ENCODE results near the gene LYPD8.

The LYPD8 gene

DNA sequence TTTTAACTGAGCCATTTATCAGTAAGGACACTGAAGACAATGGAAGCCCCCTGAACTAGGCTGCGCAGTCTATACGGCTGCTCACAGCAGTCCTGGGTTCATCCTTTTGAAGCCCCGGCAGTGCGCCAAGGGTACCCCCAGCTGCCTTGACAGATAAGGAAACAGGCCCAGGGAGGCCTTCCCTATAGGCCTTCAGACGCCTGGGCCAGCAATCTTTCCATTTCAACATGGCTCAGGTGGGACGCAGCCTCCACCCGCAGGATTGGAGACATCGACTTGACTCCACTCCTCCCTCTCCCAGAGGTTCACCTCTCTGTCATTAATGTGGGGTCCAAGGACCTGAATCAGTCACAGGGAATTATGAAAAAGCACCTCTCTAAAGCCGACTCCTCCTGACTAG lies 2.8 kb upstream of the LYPD8 start:
- no peaks in the 10 kb centered on the region for H3K4me1 ChIP-seq (ENCODE audit: low read depth, poor library complexity, severe bottlenecking)
- no peaks in the 10 kb centered on the region for H3K36me3 ChIP-seq (ENCODE audit: insufficient read depth)
- no peak overlapping the region for H3K4me3 ChIP-seq (IDR thresholded peaks at IDR 0.05; ENCODE audit: insufficient read depth, low read depth, low read length)
- no peak overlapping the region for H2AFZ ChIP-seq (ENCODE audit: low read depth)
- H3K27ac ChIP-seq: no peak overlapping the region
- H3K27me3 ChIP-seq (ENCODE audit: insufficient read depth, low read depth): no peaks in the 10 kb centered on the region
- H3K79me2 ChIP-seq (ENCODE audit: insufficient read depth, low read depth): no peaks in the 10 kb centered on the region
- H3K9ac ChIP-seq: no peak overlapping the region
- no peaks in the 10 kb centered on the region for H4K20me1 ChIP-seq (ENCODE audit: insufficient read depth)
- H3K4me2 ChIP-seq: no peak overlapping the region
- TF ChIP-seq, protein P1, sequence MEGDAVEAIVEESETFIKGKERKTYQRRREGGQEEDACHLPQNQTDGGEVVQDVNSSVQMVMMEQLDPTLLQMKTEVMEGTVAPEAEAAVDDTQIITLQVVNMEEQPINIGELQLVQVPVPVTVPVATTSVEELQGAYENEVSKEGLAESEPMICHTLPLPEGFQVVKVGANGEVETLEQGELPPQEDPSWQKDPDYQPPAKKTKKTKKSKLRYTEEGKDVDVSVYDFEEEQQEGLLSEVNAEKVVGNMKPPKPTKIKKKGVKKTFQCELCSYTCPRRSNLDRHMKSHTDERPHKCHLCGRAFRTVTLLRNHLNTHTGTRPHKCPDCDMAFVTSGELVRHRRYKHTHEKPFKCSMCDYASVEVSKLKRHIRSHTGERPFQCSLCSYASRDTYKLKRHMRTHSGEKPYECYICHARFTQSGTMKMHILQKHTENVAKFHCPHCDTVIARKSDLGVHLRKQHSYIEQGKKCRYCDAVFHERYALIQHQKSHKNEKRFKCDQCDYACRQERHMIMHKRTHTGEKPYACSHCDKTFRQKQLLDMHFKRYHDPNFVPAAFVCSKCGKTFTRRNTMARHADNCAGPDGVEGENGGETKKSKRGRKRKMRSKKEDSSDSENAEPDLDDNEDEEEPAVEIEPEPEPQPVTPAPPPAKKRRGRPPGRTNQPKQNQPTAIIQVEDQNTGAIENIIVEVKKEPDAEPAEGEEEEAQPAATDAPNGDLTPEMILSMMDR (conservative IDR thresholded peaks at IDR 0.05; ENCODE audit: low read depth, low read length): no peak

DNA sequence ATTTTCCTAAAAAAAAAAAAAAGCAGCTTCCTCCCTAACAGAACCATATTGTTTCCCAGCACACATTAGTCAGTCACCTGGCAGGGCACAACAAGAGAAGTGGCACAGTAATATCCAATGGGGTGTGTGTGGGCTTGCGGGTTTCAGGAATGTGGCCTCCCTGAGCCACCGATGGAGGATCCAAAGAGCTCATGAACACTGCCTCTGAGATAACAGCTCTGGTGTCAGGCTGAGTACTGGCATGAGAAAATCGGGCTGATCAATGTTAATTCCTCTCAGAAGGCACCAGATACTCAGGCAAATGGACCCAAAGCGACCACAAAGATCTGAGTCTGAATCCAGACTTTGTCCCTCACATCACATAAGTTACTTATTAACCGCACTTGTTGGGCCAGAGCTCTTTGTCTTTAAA lies 2.2 kb upstream of the LYPD8 start:
- H4K20me1 ChIP-seq (ENCODE audit: insufficient read depth): no peaks in the 10 kb centered on the region
- no peak overlapping the region for H3K27ac ChIP-seq
- H3K36me3 ChIP-seq (ENCODE audit: insufficient read depth): no peaks in the 10 kb centered on the region
- H3K27me3 ChIP-seq (ENCODE audit: insufficient read depth, low read depth): no peaks in the 10 kb centered on the region
- H2AFZ ChIP-seq (ENCODE audit: low read depth): no peak overlapping the region
- H3K4me1 ChIP-seq (ENCODE audit: low read depth, poor library complexity, severe bottlenecking): no peaks in the 10 kb centered on the region
- TF ChIP-seq, protein P1 (conservative IDR thresholded peaks at IDR 0.05; ENCODE audit: low read depth, low read length): no peak
- H3K4me3 ChIP-seq (IDR thresholded peaks at IDR 0.05; ENCODE audit: insufficient read depth, low read depth, low read length): no peak overlapping the region
- no peak overlapping the region for H3K4me2 ChIP-seq
- H3K79me2 ChIP-seq (ENCODE audit: insufficient read depth, low read depth): no peaks in the 10 kb centered on the region
- no peak overlapping the region for H3K9ac ChIP-seq

DNA sequence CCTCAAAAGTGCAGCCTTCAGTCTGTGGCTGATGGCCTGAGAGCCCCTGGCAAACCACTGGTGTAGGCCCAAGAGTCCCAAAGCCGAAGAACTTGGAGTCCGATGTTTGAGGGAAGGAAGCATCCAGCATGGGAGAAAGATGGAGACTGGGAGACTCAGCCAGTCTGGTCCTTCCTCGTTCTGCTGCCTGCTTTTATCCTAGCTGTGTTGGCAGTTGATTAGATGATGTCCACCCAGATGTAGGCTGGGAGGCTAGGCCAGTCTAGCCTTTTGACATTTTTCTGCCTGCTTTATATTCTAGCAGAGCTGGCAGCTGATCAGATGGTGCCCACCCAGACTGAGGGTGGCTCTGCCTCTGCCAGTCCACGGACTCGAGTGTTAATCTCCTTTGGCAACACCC lies 1.1 kb upstream of the LYPD8 start:
- Histone ChIP-seq H4K20me1 (ENCODE audit: insufficient read depth) (no peaks in the 10 kb centered on the region), H3K4me3 (IDR thresholded peaks at IDR 0.05; ENCODE audit: insufficient read depth, low read depth, low read length) (no peak overlapping the region), H3K27me3 (ENCODE audit: insufficient read depth, low read depth) (no peaks in the 10 kb centered on the region), H3K36me3 (ENCODE audit: insufficient read depth) (no peaks in the 10 kb centered on the region), H3K4me2 (no peak overlapping the region), H3K9ac (no peak overlapping the region), H3K79me2 (ENCODE audit: insufficient read depth, low read depth) (no peaks in the 10 kb centered on the region), H3K4me1 (ENCODE audit: low read depth, poor library complexity, severe bottlenecking) (no peaks in the 10 kb centered on the region), H3K27ac (no peak overlapping the region), H2AFZ (ENCODE audit: low read depth) (no peak overlapping the region)
- TF ChIP-seq, protein P1 (conservative IDR thresholded peaks at IDR 0.05; ENCODE audit: low read depth, low read length): no peak

DNA sequence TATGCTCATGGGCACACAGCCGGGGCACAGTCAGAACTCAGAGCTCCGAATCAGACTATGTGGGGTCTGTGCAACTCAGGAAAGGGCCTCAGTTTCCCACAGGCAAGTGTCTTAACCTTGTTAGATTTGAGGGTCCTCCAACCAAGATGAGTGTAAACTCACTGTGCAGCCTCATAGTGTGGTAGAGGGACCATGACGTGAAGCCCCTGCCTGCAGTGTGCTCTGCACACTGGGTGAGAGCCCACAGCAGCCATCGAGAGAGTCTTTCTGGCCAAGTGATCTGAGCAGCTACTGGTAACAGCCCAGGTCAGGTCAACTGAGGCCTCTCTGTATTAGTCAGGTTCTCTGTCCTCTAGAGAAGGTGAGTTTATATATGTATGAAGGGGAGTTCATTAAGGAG lies 592 bp upstream of the LYPD8 start:
- no peaks in the 10 kb centered on the region for H3K36me3 ChIP-seq (ENCODE audit: insufficient read depth)
- no peaks in the 10 kb centered on the region for H3K4me1 ChIP-seq (ENCODE audit: low read depth, poor library complexity, severe bottlenecking)
- H3K27me3 ChIP-seq (ENCODE audit: insufficient read depth, low read depth): no peaks in the 10 kb centered on the region
- no peak overlapping the region for H2AFZ ChIP-seq (ENCODE audit: low read depth)
- H3K79me2 ChIP-seq (ENCODE audit: insufficient read depth, low read depth): no peaks in the 10 kb centered on the region
- H3K4me2 ChIP-seq: no peak overlapping the region
- TF ChIP-seq, protein P1 (conservative IDR thresholded peaks at IDR 0.05; ENCODE audit: low read depth, low read length): no peak
- no peaks in the 10 kb centered on the region for H4K20me1 ChIP-seq (ENCODE audit: insufficient read depth)
- no peak overlapping the region for H3K4me3 ChIP-seq (IDR thresholded peaks at IDR 0.05; ENCODE audit: insufficient read depth, low read depth, low read length)
- H3K9ac ChIP-seq: no peak overlapping the region
- H3K27ac ChIP-seq: no peak overlapping the region

Data from KMS-11 (cell line).